Keratinocyte (primary cell): ENCODE data around the gene RBFOX2. TPM values are rescaled to one million over a fixed set of nuclear protein-coding genes. Genes with fewer than 3 reads are reported as not detected.

Source experiments
- DNase-seq: peaks from one replicate; pipeline ENCODE4 v3.0.0-alpha.2; 2011; ENCODE audit warnings: low read depth, missing footprints, low spot score
- FAIRE-seq: peaks from 2 replicates; lab custom pipeline; 2011; peaks lifted over from hg19 to GRCh38; lab: Jason Lieb, UNC
- H2AFZ ChIP-seq: 2 replicates; pipeline ENCODE4 v1.6.0; 2012; ENCODE audit warnings: low read length, control low read depth, inconsistent platforms; ENCODE audit not compliant: control insufficient read depth
- H3K27ac ChIP-seq: 2 replicates; pipeline ENCODE4 v1.5.1; 2011; ENCODE audit warnings: low read length; ENCODE audit not compliant: control insufficient read depth, insufficient read depth
- H3K27me3 ChIP-seq: 3 replicates; pipeline ENCODE4 v1.6.0; 2011; ENCODE audit warnings: low read length; ENCODE audit not compliant: control insufficient read depth, insufficient read depth; ENCODE audit errors: extremely low read depth
- H3K36me3 ChIP-seq, 2 experiments: 2 replicates in 1 of 2; 3 replicates in 1 of 2; pipeline ENCODE4 v1.5.1; 2011; ENCODE audit warnings: low read length in 2 of 2, mild to moderate bottlenecking in 1 of 2; ENCODE audit not compliant: control insufficient read depth in 2 of 2, insufficient read depth in 2 of 2; ENCODE audit errors: extremely low read depth in 1 of 2
- H3K4me1 ChIP-seq: 3 replicates; pipeline ENCODE4 v1.5.1; 2011; ENCODE audit warnings: low read length; ENCODE audit not compliant: control insufficient read depth, insufficient read depth; ENCODE audit errors: extremely low read depth
- H3K4me2 ChIP-seq: 3 replicates; pipeline ENCODE4 v1.6.0; 2011; ENCODE audit warnings: low read depth, low read length; ENCODE audit not compliant: control insufficient read depth, insufficient read depth; ENCODE audit errors: extremely low read depth
- H3K4me3 ChIP-seq, 3 experiments: fragments of 200-600 bp in 1 of 3; sonication (generic) in 1 of 3; 2 replicates in 2 of 3; 3 replicates in 1 of 3; pipeline ENCODE4 v1.5.1; 2011 to 2016; ENCODE audit warnings: low read length in 3 of 3, mild to moderate bottlenecking in 3 of 3, control low read depth in 2 of 3, inconsistent platforms in 1 of 3, low read depth in 1 of 3, mixed read lengths in 1 of 3, mixed run types in 1 of 3, moderate library complexity in 1 of 3; ENCODE audit not compliant: control insufficient read depth in 2 of 3, insufficient read depth in 2 of 3; ENCODE audit errors: extremely low read depth in 1 of 3
- H3K79me2 ChIP-seq: 2 replicates; pipeline ENCODE4 v1.6.0; 2012; ENCODE audit warnings: low read length; ENCODE audit not compliant: control insufficient read depth, insufficient read depth
- H3K9ac ChIP-seq: 3 replicates; pipeline ENCODE4 v1.6.0; 2011; ENCODE audit warnings: low read length; ENCODE audit not compliant: control insufficient read depth, insufficient read depth; ENCODE audit errors: extremely low read depth
- H3K9me1 ChIP-seq: 3 replicates; pipeline ENCODE4 v1.6.0; 2011; ENCODE audit warnings: low read length; ENCODE audit not compliant: control insufficient read depth, insufficient read depth; ENCODE audit errors: extremely low read depth
- H3K9me3 ChIP-seq: 2 replicates; pipeline ENCODE4 v1.5.1; 2012; ENCODE audit warnings: low read depth, low read length; ENCODE audit not compliant: control insufficient read depth
- H4K20me1 ChIP-seq: 3 replicates; pipeline ENCODE4 v1.6.0; 2011; ENCODE audit warnings: low read length; ENCODE audit not compliant: control insufficient read depth, insufficient read depth; ENCODE audit errors: extremely low read depth
- EZH2 ChIP-seq: IDR thresholded peaks from one replicate; pipeline ENCODE4 v1.6.1; 2012; ENCODE audit warnings: inconsistent platforms, mild to moderate bottlenecking, low read length, moderate library complexity
- dilution Hi-C: fragments of 300-500 bp; cut with MboI; formaldehyde crosslinking; loops from one replicate; pipeline ENCODE4 v1.7.0; 2020; ENCODE audit warnings: low sequenced_read_pairs; ENCODE audit not compliant: extremely low pct_ligation_motif_present
- polyA plus RNA-seq, 5 experiments: library from polyadenylated mRNA; depleted of rRNA in 3 of 5; stranded (reverse) in 3 of 5; stranded (forward) in 1 of 5; unstranded in 1 of 5; fragments of >200 nt; gene quantifications; 1 replicate in 1 of 5; 2 replicates in 3 of 5; 3 replicates in 1 of 5; pipeline versions ENCODE4 v1.2.1 to v1.2.3, GENCODE V29; 2011 to 2012; ENCODE audit warnings: missing spikeins in 2 of 5, low read depth in 1 of 5, low replicate concordance in 1 of 5
- TF ChIP-seq, protein P1 (sequence below), 3 experiments: IDR thresholded peaks in 1 of 3; conservative IDR thresholded peaks in 1 of 3; optimal IDR thresholded peaks in 1 of 3; 2 replicates in 2 of 3; 3 replicates in 1 of 3; pipeline versions ENCODE3 to v1.5.1; 2011; ENCODE audit warnings: low read length in 3 of 3, mild to moderate bottlenecking in 3 of 3, moderate library complexity in 2 of 3, control low read depth in 1 of 3, inconsistent platforms in 1 of 3; ENCODE audit not compliant: insufficient read depth in 2 of 3; ENCODE audit errors: extremely low read depth in 1 of 3

Gene RBFOX2
- polyA plus RNA-seq, 1 donor (not counting 4 experiments of a cell fraction or from before 2014, with no cell fraction given), result 118 TPM

DNA sequence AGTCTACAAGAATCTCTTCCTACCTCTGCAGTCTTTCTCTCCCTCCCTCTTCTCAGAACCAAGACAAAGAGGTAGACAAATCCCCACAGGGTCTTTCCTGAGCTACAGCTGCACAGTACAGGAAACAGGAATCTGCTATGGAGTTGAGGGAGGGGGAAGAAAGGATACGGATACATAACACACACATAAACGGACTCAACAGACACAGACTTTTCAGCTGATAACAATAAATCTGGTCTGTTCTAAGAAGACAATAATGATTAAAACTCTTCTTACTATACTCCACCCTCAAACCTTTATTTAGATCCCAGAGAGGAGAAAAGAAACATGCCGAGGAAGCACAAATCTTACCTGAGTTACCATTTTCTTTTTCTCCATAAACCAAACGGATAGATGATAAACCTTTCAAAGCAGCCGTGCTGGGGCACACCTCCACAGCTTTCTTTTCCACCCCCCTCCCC, 188.8 kb downstream of the RBFOX2 start:
- Histone ChIP-seq H3K9me1 (no peaks in the 10 kb centered on the region), H2AFZ (peak overlapping the region; percentile 57), H3K4me2 (peak overlapping the region; percentile 99), H3K4me3 (peak overlapping the region; percentile 56 to 95 (median 91)), H3K36me3 (no peaks in the 10 kb centered on the region), H3K9ac (peak overlapping the region; percentile 84), H4K20me1 (no peaks in the 10 kb centered on the region), H3K27me3 (no peaks in the 10 kb centered on the region), H3K79me2 (peaks cover 47% of the 10 kb centered on the region), H3K27ac (peak overlapping the region; percentile 88), H3K4me1 (peaks cover 27% of the 10 kb centered on the region), H3K9me3 (no peaks in the 10 kb centered on the region)
- TF ChIP-seq, protein P1, sequence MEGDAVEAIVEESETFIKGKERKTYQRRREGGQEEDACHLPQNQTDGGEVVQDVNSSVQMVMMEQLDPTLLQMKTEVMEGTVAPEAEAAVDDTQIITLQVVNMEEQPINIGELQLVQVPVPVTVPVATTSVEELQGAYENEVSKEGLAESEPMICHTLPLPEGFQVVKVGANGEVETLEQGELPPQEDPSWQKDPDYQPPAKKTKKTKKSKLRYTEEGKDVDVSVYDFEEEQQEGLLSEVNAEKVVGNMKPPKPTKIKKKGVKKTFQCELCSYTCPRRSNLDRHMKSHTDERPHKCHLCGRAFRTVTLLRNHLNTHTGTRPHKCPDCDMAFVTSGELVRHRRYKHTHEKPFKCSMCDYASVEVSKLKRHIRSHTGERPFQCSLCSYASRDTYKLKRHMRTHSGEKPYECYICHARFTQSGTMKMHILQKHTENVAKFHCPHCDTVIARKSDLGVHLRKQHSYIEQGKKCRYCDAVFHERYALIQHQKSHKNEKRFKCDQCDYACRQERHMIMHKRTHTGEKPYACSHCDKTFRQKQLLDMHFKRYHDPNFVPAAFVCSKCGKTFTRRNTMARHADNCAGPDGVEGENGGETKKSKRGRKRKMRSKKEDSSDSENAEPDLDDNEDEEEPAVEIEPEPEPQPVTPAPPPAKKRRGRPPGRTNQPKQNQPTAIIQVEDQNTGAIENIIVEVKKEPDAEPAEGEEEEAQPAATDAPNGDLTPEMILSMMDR (optimal IDR thresholded peaks at IDR 0.05 in 1 of 3, IDR thresholded peaks at IDR 0.05 in 1 of 3, conservative IDR thresholded peaks at IDR 0.05 in 1 of 3; ENCODE audit: extremely low read depth in 1 of 3, insufficient read depth in 2 of 3, low read length in 3 of 3), result no peak
- TF ChIP-seq EZH2, result no peak
- dilution Hi-C loops, result loop anchor here (5.0 kb wide), 1 partner anchor 58 kb away; no protein-coding TSS in a partner anchor
- FAIRE-seq, result no peak
- DNase-seq, result no peak

DNA sequence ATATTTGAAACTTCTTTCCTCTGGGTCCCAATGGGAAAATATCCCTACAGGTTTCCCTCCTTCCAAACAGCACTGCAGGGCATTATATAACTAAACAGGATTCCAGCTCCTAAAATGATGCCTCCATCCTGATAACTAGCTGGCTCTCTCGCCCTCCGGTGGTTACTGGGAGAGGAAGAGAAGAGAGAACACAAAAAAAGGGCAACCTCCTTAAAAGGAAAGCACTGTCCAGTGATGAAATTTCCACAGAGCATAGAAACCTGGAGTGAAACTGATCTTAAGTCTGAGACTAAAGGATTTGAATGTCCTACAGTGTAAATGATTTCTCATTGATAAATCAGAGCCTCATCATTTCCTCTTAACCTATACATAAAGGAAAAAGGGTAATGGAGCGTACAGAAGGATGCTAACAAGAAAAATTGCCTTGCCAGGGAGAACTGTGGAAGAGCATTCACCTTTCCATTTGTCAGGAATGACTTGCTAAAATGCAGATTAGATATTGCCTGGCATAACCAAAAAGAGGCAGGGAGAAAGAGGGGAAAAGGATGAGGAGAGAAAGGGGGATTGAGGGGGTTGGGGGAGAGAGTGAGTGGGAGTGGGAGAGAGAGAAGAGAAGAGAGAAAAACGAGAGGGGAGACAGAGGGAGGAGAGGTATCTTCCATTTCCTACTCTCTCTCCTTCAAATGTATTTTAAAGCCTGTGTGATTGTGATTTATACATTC, 189.6 kb downstream of the RBFOX2 start:
- H3K36me3 ChIP-seq, result no peaks in the 10 kb centered on the region
- peaks cover 55% of the 10 kb centered on the region for H3K79me2 ChIP-seq
- no peaks in the 10 kb centered on the region for H3K9me3 ChIP-seq
- FAIRE-seq, result peak; percentile 69
- H3K9me1 ChIP-seq, result peaks cover 5% of the 10 kb centered on the region
- TF ChIP-seq, protein P1 (optimal IDR thresholded peaks at IDR 0.05 in 1 of 3, IDR thresholded peaks at IDR 0.05 in 1 of 3, conservative IDR thresholded peaks at IDR 0.05 in 1 of 3; ENCODE audit: extremely low read depth in 1 of 3, insufficient read depth in 2 of 3, low read length in 3 of 3), result peak; percentile 28 to 53 (median 51)
- no peak for TF ChIP-seq EZH2
- peak overlapping the region; percentile 99 for H3K4me2 ChIP-seq
- no peak overlapping the region for H2AFZ ChIP-seq
- no peaks in the 10 kb centered on the region for H3K27me3 ChIP-seq
- no peak for DNase-seq
- peaks cover 35% of the 10 kb centered on the region for H3K4me1 ChIP-seq
- peaks cover 4% of the 10 kb centered on the region for H4K20me1 ChIP-seq
- H3K4me3 ChIP-seq, result peak overlapping the region; percentile 56 to 95 (median 91)
- dilution Hi-C loops, result loop anchor here (5.0 kb wide), 1 partner anchor 57 kb away; no protein-coding TSS in a partner anchor
- peak overlapping the region; percentile 84 for H3K9ac ChIP-seq
- peak overlapping the region; percentile 88 for H3K27ac ChIP-seq
